Activated naive CD4-positive, alpha-beta T cell treated with anti-CD3 and anti-CD28 coated beads, Interleukin-2, amount 10 ng/mL, durations not matched to agents 7 days and 5 days (primary cell): ENCODE measurements around the gene TMEM63A.
A peak's percentile ranks its signal among the peaks of the same experiment; 100 is the strongest.

Source experiments
- CTCF ChIA-PET: fragments of 350-600 bp; sonication (Branson Sonifier 250); formaldehyde crosslinking; loops from one replicate; lab custom pipeline; 2021; ENCODE audit warnings: antibody characterized with exemption; lab: Charles Lee
- DNase-seq: peaks from one replicate; pipeline ENCODE4 v3.0.0-alpha.2; 2020
- H3K27ac Mint-ChIP-seq: one replicate; pipeline ENCODE4 v1.8.0; 2021; ENCODE audit warnings: mild to moderate bottlenecking, moderate library complexity, mixed read lengths
- H3K27me3 Mint-ChIP-seq: one replicate; pipeline ENCODE4 v1.8.0; 2021; ENCODE audit warnings: mild to moderate bottlenecking, mixed read lengths
- H3K36me3 Mint-ChIP-seq: one replicate; pipeline ENCODE4 v1.8.0; 2021; ENCODE audit warnings: mixed read lengths
- H3K4me1 Mint-ChIP-seq: one replicate; pipeline ENCODE4 v1.8.0; 2021; ENCODE audit warnings: mixed read lengths
- H3K4me3 Mint-ChIP-seq: one replicate; pipeline ENCODE4 v1.8.0; 2021; ENCODE audit warnings: mild to moderate bottlenecking, moderate library complexity, mixed read lengths
- H3K9me3 Mint-ChIP-seq: one replicate; pipeline ENCODE4 v1.8.0; 2021; ENCODE audit warnings: mixed read lengths

Gene TMEM63A

DNA sequence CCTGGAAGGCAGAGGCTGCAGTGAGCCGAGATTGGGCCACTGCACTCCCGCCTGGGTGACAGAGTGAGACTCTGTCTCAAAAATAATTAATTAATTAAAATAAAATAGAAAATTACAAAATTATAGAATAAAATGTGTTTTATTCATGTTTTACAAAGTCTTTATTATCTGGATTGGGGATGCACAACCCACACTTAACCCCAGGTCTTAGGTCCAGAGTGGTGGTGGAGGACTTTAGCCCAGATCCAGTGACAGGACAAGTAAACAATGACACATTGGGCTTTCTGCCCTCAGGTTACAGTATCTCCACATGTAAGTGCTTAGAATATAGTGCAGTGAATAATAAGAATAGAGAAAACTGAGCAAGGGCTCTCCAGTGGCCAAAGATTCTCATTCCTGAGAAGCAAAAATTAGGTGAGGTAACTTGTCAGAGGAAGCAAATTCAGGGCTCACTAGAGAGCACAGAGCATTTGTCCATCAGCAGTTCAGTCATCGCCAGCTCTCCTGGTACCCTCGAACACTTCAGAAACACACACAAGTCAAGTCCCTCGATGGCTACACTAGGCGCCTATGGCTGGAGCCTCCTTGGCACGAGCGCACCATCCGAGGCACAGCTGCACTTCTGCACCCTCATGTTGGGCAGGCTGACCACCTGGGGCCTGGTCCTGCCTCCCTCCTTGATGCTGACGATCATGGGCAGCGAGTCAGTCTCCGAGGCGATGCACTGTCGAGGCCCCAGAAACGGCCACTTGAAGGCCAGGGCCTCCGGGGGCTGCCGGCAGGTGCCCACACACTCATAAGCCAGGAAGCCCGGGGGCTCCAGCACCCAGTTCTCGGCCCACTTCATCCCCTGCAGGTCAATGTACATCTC is 4.2 kb upstream of the TMEM63A start:
- Mint-ChIP-seq H3K27ac (no peak overlapping the region), H3K4me3 (no peak overlapping the region), H3K36me3 (peaks cover 2% of the 10 kb centered on the region), H3K4me1 (peaks cover 25% of the 10 kb centered on the region), H3K9me3 (no peaks in the 10 kb centered on the region), H3K27me3 (peaks cover 40% of the 10 kb centered on the region)
- no peak for DNase-seq
- CTCF ChIA-PET = no interaction called here

DNA sequence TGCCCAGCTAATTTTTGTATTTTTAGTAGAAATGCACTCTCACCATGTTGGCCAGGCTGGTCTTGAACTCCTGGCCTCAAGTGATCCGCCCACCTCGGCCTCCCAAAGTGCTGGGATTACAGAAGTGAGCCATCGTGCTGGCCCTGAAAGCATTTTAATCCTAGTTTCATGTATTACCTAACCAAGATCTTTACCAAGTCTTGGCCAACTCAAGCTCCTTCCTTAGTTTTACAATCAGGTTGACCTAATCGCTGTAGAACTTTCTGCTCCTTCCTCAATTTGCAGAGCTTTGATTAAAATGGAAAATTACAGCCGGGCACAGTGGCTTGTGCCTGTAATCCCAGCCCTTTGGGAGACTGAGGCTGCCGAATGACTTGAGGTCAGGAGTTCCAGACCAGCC is 3.2 kb upstream of the TMEM63A start:
- CTCF ChIA-PET = no interaction called here
- Mint-ChIP-seq H3K27me3 (peaks cover 33% of the 10 kb centered on the region), H3K4me1 (peaks cover 28% of the 10 kb centered on the region), H3K36me3 (peaks cover 11% of the 10 kb centered on the region), H3K9me3 (no peaks in the 10 kb centered on the region), H3K27ac (no peak overlapping the region), H3K4me3 (no peak overlapping the region)
- DNase-seq = no peak

DNA sequence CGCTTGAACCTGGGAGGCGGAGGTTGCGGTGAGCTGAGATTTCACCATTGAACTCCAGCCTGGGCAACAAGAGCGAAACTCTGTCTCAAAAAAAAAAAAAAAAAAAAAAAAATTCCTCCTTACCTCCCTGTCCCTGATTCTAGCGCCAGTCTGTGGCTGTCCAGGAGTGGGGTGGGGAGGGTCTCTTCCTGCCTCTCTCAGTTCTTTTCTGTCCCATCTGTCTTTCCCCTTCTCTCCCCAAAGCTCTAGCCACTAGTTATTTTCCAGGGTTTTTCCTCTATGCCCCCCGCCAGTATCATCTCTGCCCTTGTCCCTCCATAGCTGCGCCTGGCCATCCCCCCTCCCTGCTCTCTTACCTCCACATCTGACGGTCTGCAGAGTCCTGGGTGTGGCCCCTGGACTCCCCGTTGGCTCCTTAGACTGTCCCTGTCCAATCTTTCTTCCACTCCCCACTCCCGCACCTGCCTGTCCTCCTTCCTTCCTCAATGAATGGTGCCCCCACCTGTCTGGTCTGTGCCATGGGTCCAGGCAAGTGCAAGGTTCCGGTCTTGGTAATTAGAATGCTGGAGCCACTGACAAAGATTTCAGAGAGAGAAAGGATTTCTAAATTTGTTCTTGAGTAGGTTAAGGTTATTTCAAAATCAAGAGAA is 1.6 kb upstream of the TMEM63A start:
- peak overlapping the region; percentile 42 for H3K27ac Mint-ChIP-seq
- H3K36me3 Mint-ChIP-seq = peaks cover 25% of the 10 kb centered on the region
- DNase-seq = no peak
- CTCF ChIA-PET = interaction anchor here (0.8 to 1.9 kb wide), 3 partner anchors 8 to 105 kb away, joined by 3 to 12 read pairs (median 7); partner anchors contain the start of gene SRP9
- peaks cover 19% of the 10 kb centered on the region for H3K27me3 Mint-ChIP-seq
- peak overlapping the region; percentile 96 for H3K4me3 Mint-ChIP-seq
- no peaks in the 10 kb centered on the region for H3K9me3 Mint-ChIP-seq
- H3K4me1 Mint-ChIP-seq = peaks cover 39% of the 10 kb centered on the region

DNA sequence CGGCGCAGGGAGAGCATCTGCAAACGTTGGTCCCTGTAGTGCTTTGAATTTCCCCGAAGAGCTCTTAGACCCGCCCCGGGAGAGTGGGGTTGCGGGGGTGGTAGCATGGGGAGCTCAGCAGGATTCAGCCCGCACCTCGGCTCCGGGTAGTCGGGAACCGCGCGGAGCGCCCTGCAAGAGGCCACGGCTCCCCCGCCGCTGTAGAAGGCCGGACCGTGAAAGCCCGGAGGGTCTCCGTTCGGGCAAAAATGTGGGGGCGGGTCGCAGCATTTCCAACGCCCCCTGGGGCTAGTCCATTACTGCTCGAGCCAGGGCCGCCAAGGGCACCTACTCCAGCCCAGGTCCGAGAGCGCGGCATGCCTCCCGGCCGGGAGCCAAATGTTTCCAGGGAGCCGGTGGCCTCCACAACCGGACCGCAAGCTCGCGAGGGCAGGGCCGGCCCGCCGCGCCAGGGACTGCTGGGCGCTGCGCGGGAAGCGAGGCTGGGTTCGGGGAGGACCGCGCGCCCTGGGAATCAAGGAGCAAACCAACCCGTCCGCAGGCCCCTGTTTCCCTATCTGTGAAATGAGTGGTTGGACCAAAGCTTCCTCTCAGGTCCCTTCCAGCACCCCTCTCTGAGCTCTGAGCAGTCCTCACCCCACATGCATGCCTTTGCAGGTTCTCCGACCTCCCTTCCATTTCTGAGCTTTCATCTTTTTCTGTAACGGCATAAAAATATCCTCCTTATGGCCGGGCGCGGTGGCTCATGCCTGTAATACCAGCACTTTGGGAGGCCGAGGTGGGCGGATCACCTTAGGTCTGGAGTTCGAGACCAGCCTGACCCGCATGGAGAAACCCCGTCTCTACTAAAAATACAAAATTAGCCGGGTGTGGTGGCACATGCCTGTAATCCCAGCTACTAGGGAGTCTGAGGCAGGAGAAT is 775 bp upstream of the TMEM63A start:
- Mint-ChIP-seq H3K4me1 (peaks cover 44% of the 10 kb centered on the region), H3K27me3 (peaks cover 15% of the 10 kb centered on the region), H3K27ac (peak overlapping the region; percentile 96), H3K36me3 (peaks cover 31% of the 10 kb centered on the region), H3K9me3 (no peaks in the 10 kb centered on the region), H3K4me3 (peak overlapping the region; percentile 96)
- CTCF ChIA-PET = interaction anchor here (0.8 to 2.3 kb wide), 9 partner anchors 9 to 409 kb away, joined by 3 to 12 read pairs (median 5); partner anchors contain the start of gene SRP9
- peak; percentile 57 for DNase-seq

DNA sequence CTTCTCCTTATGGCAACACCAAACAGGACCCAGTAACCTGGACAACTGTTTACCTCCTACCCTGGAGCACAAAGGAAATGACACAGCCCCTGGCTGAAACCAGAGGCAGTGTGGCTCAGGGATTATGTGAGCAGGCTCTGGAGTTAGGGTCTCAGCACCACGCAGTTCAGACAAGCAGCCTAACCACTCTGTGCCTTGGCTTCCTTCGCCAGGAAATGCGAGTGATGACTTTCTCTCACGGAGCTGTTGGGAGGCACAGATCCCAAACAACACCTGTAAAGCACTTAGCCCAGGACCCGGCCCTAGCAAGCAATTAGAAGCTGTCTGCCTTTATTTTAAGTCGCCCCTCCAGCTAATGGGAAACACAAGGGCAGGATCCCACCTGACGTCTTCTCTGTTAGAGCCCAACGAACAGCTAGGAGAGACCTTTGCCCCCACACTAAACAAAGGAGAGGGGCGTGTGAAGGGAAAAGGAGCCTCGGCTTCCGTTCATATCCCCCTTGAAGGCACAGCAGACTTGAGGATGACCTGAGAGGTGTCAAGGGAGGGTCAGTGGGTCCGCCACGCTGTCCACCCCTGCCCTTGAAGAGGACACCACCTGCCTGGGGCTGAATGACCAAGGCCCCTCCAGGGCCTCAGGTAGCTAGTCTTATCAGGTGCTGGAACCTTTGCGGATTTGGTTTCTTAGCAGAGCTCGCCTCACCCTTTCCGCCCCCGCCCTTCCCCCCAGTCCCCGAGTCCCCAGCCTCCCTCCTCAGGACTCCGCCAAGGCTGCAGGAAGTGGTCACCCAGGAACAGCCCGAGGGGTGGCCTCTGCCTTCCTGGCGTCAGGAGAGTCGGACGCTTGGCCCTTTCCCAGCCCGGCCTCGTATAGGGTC is 860 bp downstream of the TMEM63A start:
- peaks cover 4% of the 10 kb centered on the region for H3K27me3 Mint-ChIP-seq
- CTCF ChIA-PET = interaction anchor here (0.6 to 2.3 kb wide), 12 partner anchors 9 to 407 kb away, joined by 3 to 7 read pairs (median 4); partner anchors contain the start of gene SRP9
- peak overlapping the region; percentile 96 for H3K4me3 Mint-ChIP-seq
- peak overlapping the region; percentile 96 for H3K27ac Mint-ChIP-seq
- H3K36me3 Mint-ChIP-seq = peaks cover 46% of the 10 kb centered on the region
- DNase-seq = peak; percentile 76
- H3K9me3 Mint-ChIP-seq = no peaks in the 10 kb centered on the region
- peaks cover 60% of the 10 kb centered on the region for H3K4me1 Mint-ChIP-seq

DNA sequence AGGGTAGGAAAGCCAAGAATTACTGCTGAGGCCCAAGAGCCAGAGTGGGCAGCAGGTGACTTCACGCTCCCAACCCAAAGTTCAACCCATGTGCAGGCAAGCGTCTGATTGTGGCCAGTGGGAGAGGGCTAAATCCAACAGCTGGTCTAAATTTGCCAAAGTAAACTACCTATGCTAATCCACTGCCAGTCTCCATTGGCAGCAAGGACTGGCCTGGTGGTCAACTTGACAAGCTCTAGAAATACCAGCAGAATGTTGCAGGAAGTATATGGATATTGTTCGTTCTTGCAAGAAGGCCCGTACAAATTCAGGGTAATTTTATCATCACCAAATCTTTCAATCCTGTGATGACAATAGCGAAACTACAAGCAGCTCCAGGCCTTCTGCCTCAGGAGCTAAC is 1.5 kb downstream of the TMEM63A start:
- peak overlapping the region; percentile 96 for H3K4me3 Mint-ChIP-seq
- H3K27ac Mint-ChIP-seq = peak overlapping the region; percentile 96
- peaks cover 67% of the 10 kb centered on the region for H3K4me1 Mint-ChIP-seq
- CTCF ChIA-PET = interaction anchor here (0.6 to 2.3 kb wide), 10 partner anchors 9 to 406 kb away, joined by 3 to 7 read pairs (median 4); partner anchors contain the start of gene SRP9
- peaks cover 4% of the 10 kb centered on the region for H3K27me3 Mint-ChIP-seq
- H3K36me3 Mint-ChIP-seq = peaks cover 51% of the 10 kb centered on the region
- no peaks in the 10 kb centered on the region for H3K9me3 Mint-ChIP-seq
- DNase-seq = no peak

DNA sequence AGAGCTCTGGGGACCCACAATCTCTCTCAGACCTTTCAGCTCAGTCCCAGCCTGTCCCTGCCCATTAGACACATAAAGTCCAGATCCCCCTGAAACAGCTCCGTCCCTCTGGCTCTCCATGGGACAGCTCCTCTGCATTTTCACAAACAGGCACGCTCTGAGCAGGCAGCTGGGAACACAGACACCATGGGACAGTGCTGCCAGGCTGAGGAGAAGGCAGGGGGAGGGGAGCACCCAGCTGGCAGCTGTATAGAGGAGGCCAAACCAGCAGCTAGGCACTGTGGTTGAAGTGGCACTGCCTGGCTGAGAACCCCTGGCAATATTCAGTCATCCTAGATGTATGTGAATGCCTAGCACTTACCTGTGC is 2.0 kb downstream of the TMEM63A start:
- CTCF ChIA-PET = interaction anchor here (0.7 to 2.3 kb wide), 9 partner anchors 8 to 406 kb away, joined by 3 to 7 read pairs (median 4); partner anchors contain the start of gene SRP9
- peaks cover 71% of the 10 kb centered on the region for H3K4me1 Mint-ChIP-seq
- no peaks in the 10 kb centered on the region for H3K9me3 Mint-ChIP-seq
- peaks cover 4% of the 10 kb centered on the region for H3K27me3 Mint-ChIP-seq
- peak overlapping the region; percentile 96 for H3K4me3 Mint-ChIP-seq
- H3K36me3 Mint-ChIP-seq = peaks cover 56% of the 10 kb centered on the region
- no peak for DNase-seq
- peak overlapping the region; percentile 96 for H3K27ac Mint-ChIP-seq

DNA sequence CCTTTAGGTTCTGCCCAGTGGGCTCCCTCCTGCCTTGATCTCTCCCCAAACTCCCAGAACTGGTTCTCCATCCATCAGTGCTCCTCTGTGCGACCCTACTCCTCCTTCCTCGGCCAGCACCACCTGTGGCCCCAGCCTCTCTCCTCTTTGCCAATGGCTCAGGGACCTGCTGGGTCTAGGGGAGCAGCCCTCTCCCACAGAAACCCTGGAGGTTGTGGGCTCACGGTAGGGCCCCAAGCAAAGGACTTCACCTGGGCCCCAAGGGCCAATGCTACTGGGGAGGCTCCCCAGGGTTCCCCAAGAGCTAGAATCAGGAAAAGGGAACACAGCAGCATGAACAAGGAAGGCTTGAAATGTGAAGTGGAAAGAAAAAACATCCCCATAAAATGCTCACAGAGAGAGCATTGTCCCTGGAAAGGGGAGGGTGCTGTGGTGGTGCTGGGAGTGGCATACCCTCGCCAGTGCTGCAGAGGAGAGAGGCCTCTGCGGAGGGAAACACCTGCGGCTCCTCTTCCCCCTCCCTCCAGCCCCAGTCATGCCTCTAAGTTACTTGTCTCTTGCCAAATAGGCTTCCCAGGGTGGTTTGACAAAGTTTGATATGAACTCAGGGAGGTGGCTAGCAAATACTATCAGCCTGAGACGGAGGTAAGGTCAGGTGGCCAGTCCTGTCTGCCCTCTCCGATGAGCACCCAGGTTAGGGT is 2.5 kb downstream of the TMEM63A start:
- Mint-ChIP-seq H3K27me3 (peaks cover 4% of the 10 kb centered on the region), H3K27ac (peak overlapping the region; percentile 96), H3K4me3 (peak overlapping the region; percentile 96), H3K4me1 (peaks cover 77% of the 10 kb centered on the region), H3K9me3 (no peaks in the 10 kb centered on the region), H3K36me3 (peaks cover 58% of the 10 kb centered on the region)
- CTCF ChIA-PET = interaction anchor here (1.1 to 2.3 kb wide), 4 partner anchors 22 to 32 kb away, joined by 3 to 7 read pairs (median 4); no protein-coding TSS in a partner anchor
- DNase-seq = peak; percentile 59

DNA sequence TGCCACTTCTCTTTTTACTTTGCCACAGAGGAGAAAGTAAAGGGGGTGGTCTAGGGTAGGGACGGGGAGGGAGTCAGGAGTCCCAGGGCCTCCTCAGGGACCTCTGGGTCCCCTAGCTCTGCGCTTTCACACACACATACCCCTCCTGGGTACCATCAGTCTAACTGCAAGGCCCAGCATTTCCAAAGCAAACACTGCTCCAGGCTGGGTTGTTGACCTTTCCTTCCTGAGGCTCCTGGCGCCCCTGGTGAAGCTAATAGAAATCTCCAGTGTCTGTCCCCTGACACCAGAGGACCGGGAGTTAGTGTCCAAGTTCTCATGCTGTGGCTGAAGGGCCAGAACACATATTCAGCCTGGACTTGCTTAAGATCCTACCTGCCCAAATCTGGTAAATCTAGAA is 3.9 kb downstream of the TMEM63A start:
- Mint-ChIP-seq H3K4me1 (peaks cover 79% of the 10 kb centered on the region), H3K27ac (peak overlapping the region; percentile 64), H3K27me3 (no peaks in the 10 kb centered on the region), H3K9me3 (no peaks in the 10 kb centered on the region), H3K4me3 (peak overlapping the region; percentile 96), H3K36me3 (peaks cover 66% of the 10 kb centered on the region)
- no peak for DNase-seq
- CTCF ChIA-PET = interaction anchor here (0.5 to 2.1 kb wide), 7 partner anchors 8 to 101 kb away, joined by 3 to 9 read pairs (median 3); partner anchors contain the start of genes LEFTY1 and SRP9

DNA sequence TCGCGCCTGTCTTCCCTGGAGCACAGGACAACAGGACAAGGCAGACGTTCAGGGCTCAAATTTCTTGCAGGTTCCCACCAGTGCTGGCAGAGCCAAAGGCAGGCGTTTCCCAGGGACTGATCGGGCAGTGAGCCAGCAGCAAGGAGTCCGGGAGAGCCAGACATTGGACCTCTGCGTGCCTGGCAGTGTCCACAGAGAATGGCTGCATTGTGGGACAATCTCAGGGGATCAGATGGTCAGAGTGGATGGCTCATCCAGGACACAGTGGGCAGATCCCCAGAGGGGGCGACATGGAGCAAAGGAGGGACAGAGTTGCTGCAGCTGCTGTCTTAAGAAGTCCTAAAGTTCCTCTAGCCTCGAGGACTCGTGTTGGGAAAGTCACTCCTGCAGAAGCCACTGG is 4.6 kb downstream of the TMEM63A start:
- Mint-ChIP-seq H3K36me3 (peaks cover 69% of the 10 kb centered on the region), H3K4me3 (peak overlapping the region; percentile 8), H3K27me3 (no peaks in the 10 kb centered on the region), H3K9me3 (no peaks in the 10 kb centered on the region), H3K27ac (no peak overlapping the region), H3K4me1 (peaks cover 81% of the 10 kb centered on the region)
- peak; percentile 50 for DNase-seq
- CTCF ChIA-PET = interaction anchor here (0.5 to 2.1 kb wide), 8 partner anchors 11 to 100 kb away, joined by 3 to 9 read pairs (median 3); partner anchors contain the start of genes LEFTY1 and SRP9

DNA sequence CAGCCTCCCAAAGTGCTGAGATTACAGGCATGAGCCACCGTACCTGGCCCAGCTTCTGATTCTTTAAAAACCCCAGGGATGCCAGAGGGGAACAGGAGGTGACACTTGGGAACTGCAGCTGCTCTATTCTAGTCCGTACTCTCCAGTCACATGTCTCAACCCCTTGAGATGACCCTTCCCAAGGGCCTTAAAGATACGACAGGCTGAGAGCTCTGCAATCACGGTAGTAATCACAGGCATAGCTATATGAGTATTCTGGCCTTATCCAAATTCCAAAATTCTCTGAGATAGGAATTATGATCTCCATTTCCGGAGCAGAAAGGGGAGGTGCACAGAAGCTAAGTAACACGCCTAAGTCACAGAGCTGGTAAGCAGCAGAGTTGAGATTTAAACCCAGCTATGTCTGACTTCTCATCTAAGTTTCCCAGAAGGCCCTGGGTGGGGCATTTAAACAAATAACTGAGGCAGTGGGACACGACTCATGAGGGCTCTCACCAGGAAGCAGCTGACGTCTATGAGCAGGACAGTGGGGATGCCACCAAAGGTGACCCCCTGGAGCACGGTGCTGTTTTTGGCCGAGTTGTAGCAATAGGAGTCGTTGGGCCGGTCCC is 5.2 kb downstream of the TMEM63A start:
- peaks cover 70% of the 10 kb centered on the region for H3K36me3 Mint-ChIP-seq
- no peaks in the 10 kb centered on the region for H3K9me3 Mint-ChIP-seq
- no peak overlapping the region for H3K27ac Mint-ChIP-seq
- CTCF ChIA-PET = interaction anchor here (0.5 to 2.1 kb wide), 9 partner anchors 10 to 419 kb away, joined by 3 to 9 read pairs (median 3); partner anchors contain the start of genes LEFTY1 and SRP9
- H3K27me3 Mint-ChIP-seq = no peaks in the 10 kb centered on the region
- H3K4me3 Mint-ChIP-seq = no peak overlapping the region
- DNase-seq = no peak
- peaks cover 82% of the 10 kb centered on the region for H3K4me1 Mint-ChIP-seq
